K562 (cell line): ENCODE results near the gene FCAR. TPM values are rescaled to one million over a fixed set of nuclear protein-coding genes. Genes with fewer than 3 reads are reported as not detected.

Experiments used
- CBX8 ChIP-seq: fragments of 200-600 bp; sonication (generic); IDR thresholded peaks from 2 replicates; pipeline ENCODE4 v1.6.1; 2012; ENCODE audit warnings: borderline replicate concordance, mixed run types, low read depth, mild to moderate bottlenecking, moderate library complexity, mixed read lengths, low read length, control low read depth, inconsistent platforms; ENCODE audit not compliant: poor library complexity, severe bottlenecking; ENCODE audit errors: extremely low read depth
- ELF1 ChIP-seq: fragments of 200-800 bp; sonication (Bioruptor generic); IDR thresholded peaks from 2 replicates; pipeline ENCODE4 v1.6.1; 2016; ENCODE audit warnings: missing genetic modification characterization, missing compliant biosample characterization
- ETV1 ChIP-seq: fragments of 450-650 bp; conservative IDR thresholded peaks from 2 replicates; pipeline ENCODE4 v1.6.1; 2016; ENCODE audit warnings: missing genetic modification characterization, control low read depth, low read depth, missing compliant biosample characterization
- FOXK2 ChIP-seq, 2 experiments: fragments of 450-650 bp; IDR thresholded peaks in 1 of 2; conservative IDR thresholded peaks in 1 of 2; 2 replicates each; pipeline ENCODE4 v1.6.1; 2016; ENCODE audit warnings: low read depth in 2 of 2, mild to moderate bottlenecking in 1 of 2
- NFRKB ChIP-seq: fragments of 450-650 bp; IDR thresholded peaks from 2 replicates; pipeline ENCODE4 v1.6.1; 2016; ENCODE audit warnings: low read depth
- PHF8 ChIP-seq: fragments of 200-600 bp; sonication (generic); IDR thresholded peaks from 2 replicates; pipeline ENCODE4 v1.6.1; 2012; ENCODE audit warnings: mixed run types, mild to moderate bottlenecking, inconsistent platforms, low read length, moderate library complexity, borderline replicate concordance
- SRSF3 ChIP-seq: fragments of 200-400 bp; formaldehyde crosslinking; IDR thresholded peaks from 2 replicates; pipeline ENCODE4 v1.6.1; 2016; ENCODE audit warnings: mild to moderate bottlenecking, low read length, moderate library complexity; ENCODE audit not compliant: insufficient read depth
- TAF15 ChIP-seq: fragments of 200-400 bp; formaldehyde crosslinking; IDR thresholded peaks from 2 replicates; pipeline ENCODE4 v1.6.1; 2017; ENCODE audit warnings: mild to moderate bottlenecking, low read depth, low read length, moderate library complexity
- ZFX ChIP-seq: sonication (generic); formaldehyde crosslinking; IDR thresholded peaks from 2 replicates; pipeline ENCODE4 v1.8.0; 2022; ENCODE audit warnings: mild to moderate bottlenecking, missing genetic modification reagents, moderate library complexity
- ZKSCAN1 ChIP-seq: fragments of 150-350 bp; IDR thresholded peaks from 2 replicates; pipeline ENCODE4 v1.6.1; 2016; ENCODE audit warnings: low read depth, low read length
- ZNF668 ChIP-seq: fragments of 250-450 bp; sonication (Bioruptor Pico); IDR thresholded peaks from 2 replicates; pipeline ENCODE4 v1.8.0; 2022; ENCODE audit warnings: mild to moderate bottlenecking, inconsistent platforms
- polyA plus RNA-seq, 8 experiments: library from polyadenylated mRNA; depleted of rRNA in 4 of 8; stranded (reverse) in 5 of 8; unstranded in 3 of 8; fragments of >200 nt; fragmentation: Nextera tagmentation in 2 of 8; fragmentation: Illumina TruSeq in 1 of 8; extraction: Ambion mirVana in 2 of 8; extraction: Trizol in 1 of 8; gene quantifications; 2 replicates each; pipeline versions ENCODE4 v1.2.1 to v1.2.3, GENCODE V29; 2011 to 2014; ENCODE audit warnings: inconsistent platforms in 1 of 8, missing spikeins in 1 of 8
- total RNA-seq, 7 experiments: library from RNA; depleted of rRNA in 6 of 7; stranded (reverse); fragments of >200 nt in 6 of 7; fragmentation: Illumina TruSeq in 2 of 7; extraction: Trizol in 2 of 7; gene quantifications; 2 replicates each; pipeline versions ENCODE4 v1.2.1 to v1.2.3, GENCODE V29; 2011 to 2021; ENCODE audit warnings: low replicate concordance in 1 of 7
- TF ChIP-seq, protein P1 (sequence below): sonication (generic); formaldehyde crosslinking; IDR thresholded peaks from 2 replicates; pipeline ENCODE4 v1.8.1; 2023; ENCODE audit warnings: mild to moderate bottlenecking, missing genetic modification reagents
- TF ChIP-seq, protein P2 (sequence below): fragments of 250-450 bp; sonication (Bioruptor Pico); IDR thresholded peaks from 2 replicates; pipeline ENCODE4 v1.8.0; 2021; ENCODE audit warnings: moderate library complexity, mild to moderate bottlenecking, inconsistent platforms
- TF ChIP-seq, protein P3 (sequence below): fragments of 450-650 bp; IDR thresholded peaks from 2 replicates; pipeline ENCODE4 v1.6.1; 2018; ENCODE audit not compliant: partially characterized antibody

Gene FCAR
- total and polyA plus RNA-seq, 9 of the 15 experiments (the other 6 are each of a cell fraction or from before 2014, with no cell fraction given), result not detected

DNA sequence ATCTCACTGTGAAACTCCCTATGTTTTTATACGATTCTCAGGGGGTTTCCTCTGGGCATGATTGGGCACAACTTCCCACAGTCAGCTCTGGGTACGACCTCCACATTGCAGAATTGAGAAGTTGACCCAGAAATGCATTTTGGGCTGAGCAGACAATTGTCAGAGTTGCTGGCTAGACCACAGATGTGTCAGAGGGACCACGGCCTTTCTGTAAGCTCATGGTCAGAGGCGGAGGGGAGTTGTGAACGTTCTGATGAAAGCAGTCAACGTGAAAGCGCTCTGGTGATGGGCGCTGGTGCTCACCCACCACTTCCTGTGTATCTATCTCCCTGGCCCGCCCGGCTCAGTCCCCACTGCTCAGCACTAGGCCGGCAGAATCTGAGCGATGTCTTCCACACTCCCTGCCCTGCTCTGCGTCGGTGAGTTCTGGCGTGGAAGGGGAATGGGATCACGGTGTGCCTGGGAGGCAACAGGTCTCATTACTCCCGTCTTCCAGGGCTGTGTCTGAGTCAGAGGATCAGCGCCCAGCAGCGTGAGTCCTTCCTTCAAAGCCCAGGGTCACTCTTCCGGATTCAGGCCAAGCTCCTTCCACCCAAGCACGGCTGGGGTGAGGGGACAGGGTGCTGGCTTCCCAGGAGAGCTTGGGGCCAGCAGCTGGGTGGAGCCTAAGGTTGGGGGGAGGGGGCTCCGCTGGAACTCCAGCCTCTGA, 31.9 kb downstream of the FCAR start, which contains the start of gene NCR1 (continued):
- TF ChIP-seq, protein P1, sequence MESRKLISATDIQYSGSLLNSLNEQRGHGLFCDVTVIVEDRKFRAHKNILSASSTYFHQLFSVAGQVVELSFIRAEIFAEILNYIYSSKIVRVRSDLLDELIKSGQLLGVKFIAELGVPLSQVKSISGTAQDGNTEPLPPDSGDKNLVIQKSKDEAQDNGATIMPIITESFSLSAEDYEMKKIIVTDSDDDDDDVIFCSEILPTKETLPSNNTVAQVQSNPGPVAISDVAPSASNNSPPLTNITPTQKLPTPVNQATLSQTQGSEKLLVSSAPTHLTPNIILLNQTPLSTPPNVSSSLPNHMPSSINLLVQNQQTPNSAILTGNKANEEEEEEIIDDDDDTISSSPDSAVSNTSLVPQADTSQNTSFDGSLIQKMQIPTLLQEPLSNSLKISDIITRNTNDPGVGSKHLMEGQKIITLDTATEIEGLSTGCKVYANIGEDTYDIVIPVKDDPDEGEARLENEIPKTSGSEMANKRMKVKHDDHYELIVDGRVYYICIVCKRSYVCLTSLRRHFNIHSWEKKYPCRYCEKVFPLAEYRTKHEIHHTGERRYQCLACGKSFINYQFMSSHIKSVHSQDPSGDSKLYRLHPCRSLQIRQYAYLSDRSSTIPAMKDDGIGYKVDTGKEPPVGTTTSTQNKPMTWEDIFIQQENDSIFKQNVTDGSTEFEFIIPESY (CRISPR knock-in tag), result peak; percentile 66; the same call in 1 of the 2 replicates
- TF ChIP-seq ZNF668 (CRISPR knock-in tag), result no peak
- TF ChIP-seq ZFX (CRISPR knock-in tag), result peak; percentile 79
- TF ChIP-seq, protein P2, sequence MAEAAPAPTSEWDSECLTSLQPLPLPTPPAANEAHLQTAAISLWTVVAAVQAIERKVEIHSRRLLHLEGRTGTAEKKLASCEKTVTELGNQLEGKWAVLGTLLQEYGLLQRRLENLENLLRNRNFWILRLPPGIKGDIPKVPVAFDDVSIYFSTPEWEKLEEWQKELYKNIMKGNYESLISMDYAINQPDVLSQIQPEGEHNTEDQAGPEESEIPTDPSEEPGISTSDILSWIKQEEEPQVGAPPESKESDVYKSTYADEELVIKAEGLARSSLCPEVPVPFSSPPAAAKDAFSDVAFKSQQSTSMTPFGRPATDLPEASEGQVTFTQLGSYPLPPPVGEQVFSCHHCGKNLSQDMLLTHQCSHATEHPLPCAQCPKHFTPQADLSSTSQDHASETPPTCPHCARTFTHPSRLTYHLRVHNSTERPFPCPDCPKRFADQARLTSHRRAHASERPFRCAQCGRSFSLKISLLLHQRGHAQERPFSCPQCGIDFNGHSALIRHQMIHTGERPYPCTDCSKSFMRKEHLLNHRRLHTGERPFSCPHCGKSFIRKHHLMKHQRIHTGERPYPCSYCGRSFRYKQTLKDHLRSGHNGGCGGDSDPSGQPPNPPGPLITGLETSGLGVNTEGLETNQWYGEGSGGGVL (CRISPR knock-in tag), result no peak
- peak; percentile 44; the same call in 1 of the 2 replicates for TF ChIP-seq ETV1 (tag)
- no peak for TF ChIP-seq TAF15
- peak; percentile 68; the same call in 1 of the 2 replicates for TF ChIP-seq PHF8
- TF ChIP-seq, protein P3, sequence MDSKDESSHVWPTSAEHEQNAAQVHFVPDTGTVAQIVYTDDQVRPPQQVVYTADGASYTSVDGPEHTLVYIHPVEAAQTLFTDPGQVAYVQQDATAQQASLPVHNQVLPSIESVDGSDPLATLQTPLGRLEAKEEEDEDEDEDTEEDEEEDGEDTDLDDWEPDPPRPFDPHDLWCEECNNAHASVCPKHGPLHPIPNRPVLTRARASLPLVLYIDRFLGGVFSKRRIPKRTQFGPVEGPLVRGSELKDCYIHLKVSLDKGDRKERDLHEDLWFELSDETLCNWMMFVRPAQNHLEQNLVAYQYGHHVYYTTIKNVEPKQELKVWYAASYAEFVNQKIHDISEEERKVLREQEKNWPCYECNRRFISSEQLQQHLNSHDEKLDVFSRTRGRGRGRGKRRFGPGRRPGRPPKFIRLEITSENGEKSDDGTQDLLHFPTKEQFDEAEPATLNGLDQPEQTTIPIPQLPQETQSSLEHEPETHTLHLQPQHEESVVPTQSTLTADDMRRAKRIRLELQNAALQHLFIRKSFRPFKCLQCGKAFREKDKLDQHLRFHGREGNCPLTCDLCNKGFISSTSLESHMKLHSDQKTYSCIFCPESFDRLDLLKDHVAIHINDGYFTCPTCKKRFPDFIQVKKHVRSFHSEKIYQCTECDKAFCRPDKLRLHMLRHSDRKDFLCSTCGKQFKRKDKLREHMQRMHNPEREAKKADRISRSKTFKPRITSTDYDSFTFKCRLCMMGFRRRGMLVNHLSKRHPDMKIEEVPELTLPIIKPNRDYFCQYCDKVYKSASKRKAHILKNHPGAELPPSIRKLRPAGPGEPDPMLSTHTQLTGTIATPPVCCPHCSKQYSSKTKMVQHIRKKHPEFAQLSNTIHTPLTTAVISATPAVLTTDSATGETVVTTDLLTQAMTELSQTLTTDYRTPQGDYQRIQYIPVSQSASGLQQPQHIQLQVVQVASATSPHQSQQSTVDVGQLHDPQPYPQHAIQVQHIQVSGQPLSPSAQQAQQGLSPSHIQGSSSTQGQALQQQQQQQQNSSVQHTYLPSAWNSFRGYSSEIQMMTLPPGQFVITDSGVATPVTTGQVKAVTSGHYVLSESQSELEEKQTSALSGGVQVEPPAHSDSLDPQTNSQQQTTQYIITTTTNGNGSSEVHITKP, result peak; percentile 60
- TF ChIP-seq SRSF3, result no peak
- peak; percentile 72 for TF ChIP-seq ELF1 (tag)
- TF ChIP-seq NFRKB, result no peak; the same call in 1 of the 2 replicates
- TF ChIP-seq CBX8, result no peak
- peak in 1 of 2 experiments; percentile 59; a peak in 1 of 4 replicates for TF ChIP-seq FOXK2 (conservative IDR thresholded peaks at IDR 0.05 in 1 of 2, IDR thresholded peaks at IDR 0.05 in 1 of 2; ENCODE audit: low read depth in 2 of 2)
- TF ChIP-seq ZKSCAN1, result 0 out of 2 replicates have a peak, but pooled peaks have one; percentile 13
